Transverse colon (tissue), 4 donors: Measurements from ENCODE around the gene CD300LG. TPM values are rescaled to one million over a fixed set of nuclear protein-coding genes. Genes with fewer than 3 reads are reported as not detected.

ENCODE experiments used
- DNase-seq: peaks from one replicate; pipeline ENCODE4 v3.0.0-alpha.2; 2019
- H3K27ac ChIP-seq, 4 donors: fragments of 200-600 bp; sonication (generic); 2 replicates each; pipeline ENCODE4 v1.5.1; 2016 to 2018; ENCODE audit warnings: inconsistent platforms in 4 of 4
- H3K27me3 ChIP-seq: fragments of 200-600 bp; sonication (generic); 2 replicates; pipeline ENCODE4 v1.5.1; 2017; ENCODE audit warnings: inconsistent platforms
- H3K36me3 ChIP-seq, 4 donors: fragments of 200-600 bp; sonication (generic); 2 replicates each; pipeline ENCODE4 v1.5.1; 2017 to 2019; ENCODE audit warnings: inconsistent platforms in 4 of 4
- H3K4me1 ChIP-seq, 4 donors: fragments of 200-600 bp; sonication (generic); 2 replicates each; pipeline ENCODE4 v1.5.1; 2017 to 2020; ENCODE audit warnings: inconsistent platforms in 4 of 4
- H3K4me3 ChIP-seq, 4 donors: fragments of 200-600 bp; sonication (generic); 1 replicate in 1 of 4; 2 replicates in 3 of 4; pipeline versions ENCODE4 v1.5.1 to v1.6.1; 2017 to 2019; ENCODE audit warnings: inconsistent platforms in 4 of 4
- H3K9me3 ChIP-seq, 2 donors: fragments of 200-600 bp; sonication (generic); 2 replicates each; pipeline ENCODE4 v1.5.1; 2017 to 2019; ENCODE audit warnings: inconsistent platforms in 2 of 2
- EP300 ChIP-seq: sonication (generic); formaldehyde crosslinking; IDR thresholded peaks from one replicate; pipeline ENCODE4 v1.6.1; 2017; ENCODE audit warnings: antibody characterized with exemption, low read depth
- POLR2A ChIP-seq: fragments of 450-650 bp; IDR thresholded peaks from one replicate; pipeline ENCODE4 v1.6.1; 2016; ENCODE audit warnings: antibody characterized with exemption, mild to moderate bottlenecking, moderate library complexity
- POLR2AphosphoS5 ChIP-seq, 3 donors: sonication (generic); formaldehyde crosslinking; IDR thresholded peaks; one replicate each; pipeline ENCODE4 v1.6.1; 2016; ENCODE audit warnings: antibody characterized with exemption in 3 of 3
- WGBS, 2 donors: methylation state at CpG; one replicate each; pipeline ENCODE4 v1.1.5; 2018; ENCODE audit warnings: low coverage in 1 of 2; 5-methylcytosine and 5-hydroxymethylcytosine counted together
- in situ Hi-C, 4 donors: fragments of 200-750 bp; cut with MboI; loops; one replicate each; pipeline versions ENCODE4 v1.15.0 to v1.15.1; 2017; ENCODE audit warnings: low sequenced_read_pairs in 3 of 4, low pct_ligation_motif_present in 1 of 4, low pct_unique_long_range_greater_than_20kb in 1 of 4
- intact Hi-C: fragments of 100-400 bp; cut with DNase I; formaldehyde crosslinking; loops from one replicate; pipeline ENCODE4 v1.15.1; 2023; ENCODE audit warnings: low total_unique reads
- total RNA-seq, 4 donors: library from RNA; depleted of rRNA; stranded (reverse); fragments of >200 nt; gene quantifications; one replicate each; pipeline ENCODE4 v1.1.0, GENCODE V29; 2016
- TF ChIP-seq, protein P1 (sequence below), 5 experiments: fragments of 200-600 bp in 3 of 5; fragments of 450-650 bp in 2 of 5; sonication (generic) in 3 of 5; IDR thresholded peaks; 1 replicate in 2 of 5; 2 replicates in 3 of 5; pipeline ENCODE4 v1.5.1; 2016 to 2017; ENCODE audit warnings: antibody characterized with exemption in 5 of 5, inconsistent platforms in 3 of 5, mild to moderate bottlenecking in 2 of 5, moderate library complexity in 1 of 5

Gene CD300LG
- total RNA-seq, 4 donors from 2014 or later = 0.55 to 44.5 (median 1.4) TPM; not detected in 1

- no peak overlapping the region for H3K27ac ChIP-seq
- TF ChIP-seq POLR2A (no peak), POLR2AphosphoS5 (IDR thresholded peaks at IDR 0.05) (no peak), EP300 (no peak)
- TF ChIP-seq, protein P1, sequence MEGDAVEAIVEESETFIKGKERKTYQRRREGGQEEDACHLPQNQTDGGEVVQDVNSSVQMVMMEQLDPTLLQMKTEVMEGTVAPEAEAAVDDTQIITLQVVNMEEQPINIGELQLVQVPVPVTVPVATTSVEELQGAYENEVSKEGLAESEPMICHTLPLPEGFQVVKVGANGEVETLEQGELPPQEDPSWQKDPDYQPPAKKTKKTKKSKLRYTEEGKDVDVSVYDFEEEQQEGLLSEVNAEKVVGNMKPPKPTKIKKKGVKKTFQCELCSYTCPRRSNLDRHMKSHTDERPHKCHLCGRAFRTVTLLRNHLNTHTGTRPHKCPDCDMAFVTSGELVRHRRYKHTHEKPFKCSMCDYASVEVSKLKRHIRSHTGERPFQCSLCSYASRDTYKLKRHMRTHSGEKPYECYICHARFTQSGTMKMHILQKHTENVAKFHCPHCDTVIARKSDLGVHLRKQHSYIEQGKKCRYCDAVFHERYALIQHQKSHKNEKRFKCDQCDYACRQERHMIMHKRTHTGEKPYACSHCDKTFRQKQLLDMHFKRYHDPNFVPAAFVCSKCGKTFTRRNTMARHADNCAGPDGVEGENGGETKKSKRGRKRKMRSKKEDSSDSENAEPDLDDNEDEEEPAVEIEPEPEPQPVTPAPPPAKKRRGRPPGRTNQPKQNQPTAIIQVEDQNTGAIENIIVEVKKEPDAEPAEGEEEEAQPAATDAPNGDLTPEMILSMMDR (IDR thresholded peaks at IDR 0.05) = no peak
- 87% methylated on average over 3 of the region's 3 CpGs for WGBS, 2 donors
- no peak overlapping the region for H3K4me3 ChIP-seq
- H3K9me3 ChIP-seq = no peaks in the 10 kb centered on the region
- no peaks in the 10 kb centered on the region for H3K36me3 ChIP-seq
- DNase-seq = no peak
- peaks cover 7 to 37% (median 28%) of the 10 kb centered on the region in 4 donors for H3K4me1 ChIP-seq
- in situ Hi-C loops = loop anchor here in 1 of 4 donors (25.0 kb wide), 1 partner anchor 112 kb away; no protein-coding TSS in a partner anchor
- intact Hi-C loops = no loop called here
- H3K27me3 ChIP-seq = no peaks in the 10 kb centered on the region
Observed at GRCh38 chr17:43875476-43876147, 28.6 kb downstream of the CD300LG start.

DNA sequence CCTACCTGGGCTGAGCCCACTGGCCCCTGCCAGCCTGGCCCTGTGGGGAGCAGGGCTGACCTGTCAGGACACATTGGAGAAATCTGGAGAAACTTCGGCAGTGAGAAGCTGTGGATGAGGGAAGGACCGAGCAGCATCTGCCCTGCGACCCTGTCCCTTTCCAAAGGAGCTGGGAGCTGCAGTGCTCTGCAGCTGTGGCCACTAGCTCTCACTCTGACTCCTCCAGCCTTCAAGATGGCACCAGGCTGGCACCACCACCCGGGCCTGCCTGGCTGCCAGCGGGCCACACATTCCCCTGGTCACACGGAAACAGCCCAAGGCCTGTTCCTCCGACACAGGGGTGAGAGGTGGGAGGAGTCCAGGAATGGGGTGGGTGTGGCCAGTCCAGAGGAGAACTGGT, 30.1 kb downstream of the CD300LG start:
- Histone ChIP-seq H3K27ac (no peak overlapping the region), H3K27me3 (no peaks in the 10 kb centered on the region), H3K9me3 (no peaks in the 10 kb centered on the region), H3K4me1 (peaks cover 7 to 32% (median 27%) of the 10 kb centered on the region in 4 donors), H3K36me3 (no peaks in the 10 kb centered on the region), H3K4me3 (no peak overlapping the region)
- TF ChIP-seq, protein P1 (IDR thresholded peaks at IDR 0.05) = no peak
- DNase-seq = no peak
- intact Hi-C loops = no loop called here
- WGBS, 2 donors = 63% methylated on average over 7 of the region's 7 CpGs; no CpG with 5 or more reads in 1 of the 2 donors
- in situ Hi-C loops = loop anchor here in 1 of 4 donors (25.0 kb wide), 1 partner anchor 110 kb away; no protein-coding TSS in a partner anchor

DNA sequence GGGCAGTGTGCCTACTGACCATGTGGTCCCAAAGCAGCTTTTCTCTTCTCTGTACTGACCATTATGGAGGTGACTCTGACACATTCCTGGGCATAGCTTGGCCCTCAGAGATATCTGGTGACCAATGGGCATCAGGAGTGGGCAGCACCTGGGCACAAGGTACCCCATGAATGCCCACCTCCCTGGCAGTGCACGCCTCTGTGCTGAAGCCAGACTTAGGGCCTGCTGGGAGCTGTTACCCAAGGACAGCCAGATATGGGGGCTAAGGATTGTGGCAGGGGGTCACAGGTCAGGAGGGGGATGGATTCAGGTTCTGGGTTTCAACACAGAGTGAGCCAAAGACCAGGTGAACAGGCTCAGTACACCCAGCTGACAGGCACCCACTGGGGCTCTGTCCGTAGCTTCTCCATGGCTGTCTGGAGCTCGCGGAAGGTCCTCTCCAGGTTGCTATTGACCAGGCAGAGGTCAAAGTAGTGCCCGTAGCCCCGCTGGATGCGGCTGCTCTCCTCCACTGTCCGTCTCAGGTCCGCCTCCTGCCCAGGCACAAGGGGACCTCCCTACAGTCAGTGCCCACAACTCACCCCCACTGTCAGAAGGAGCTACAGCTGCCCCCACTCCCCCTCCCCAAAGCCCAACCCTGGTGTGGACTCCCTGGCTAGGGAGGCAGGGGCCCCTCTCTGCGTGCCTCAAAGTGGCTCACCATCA, 30.6 kb downstream of the CD300LG start:
- H3K4me3 ChIP-seq = no peak overlapping the region
- TF ChIP-seq EP300 (no peak), POLR2AphosphoS5 (IDR thresholded peaks at IDR 0.05) (no peak), POLR2A (no peak)
- TF ChIP-seq, protein P1 (IDR thresholded peaks at IDR 0.05) = no peak
- in situ Hi-C loops (loop anchor here in 1 of 4 donors (25.0 kb wide), 1 partner anchor 110 kb away; no protein-coding TSS in a partner anchor), intact Hi-C loops (no loop called here)
- 90% methylated on average over 2 to 7 of the region's 10 CpGs for WGBS, 2 donors
- no peaks in the 10 kb centered on the region for H3K27me3 ChIP-seq
- no peak overlapping the region for H3K27ac ChIP-seq
- DNase-seq = no peak
- no peaks in the 10 kb centered on the region for H3K9me3 ChIP-seq
- no peaks in the 10 kb centered on the region for H3K36me3 ChIP-seq
- H3K4me1 ChIP-seq = peaks cover 7 to 30% (median 25%) of the 10 kb centered on the region in 4 donors
